H9 (cell line): ENCODE measurements around the gene GRID1. TPM values are rescaled to one million over a fixed set of nuclear protein-coding genes. Genes with fewer than 3 reads are reported as not detected.

Experiments
- DNase-seq: peaks from one replicate; pipeline ENCODE4 v3.0.0-alpha.2; 2017
- H2AFZ ChIP-seq: one replicate; pipeline ENCODE4 v1.6.1; 2013; ENCODE audit warnings: mild to moderate bottlenecking, low read length, control low read depth, moderate library complexity
- H2AK5ac ChIP-seq: 2 replicates; pipeline ENCODE4 v1.6.1; 2013; ENCODE audit warnings: low read length, control low read depth, mixed read lengths; ENCODE audit not compliant: insufficient read length
- H2BK120ac ChIP-seq: one replicate; pipeline ENCODE4 v1.6.1; 2013; ENCODE audit warnings: low read depth, mild to moderate bottlenecking, low read length, control low read depth, inconsistent platforms; ENCODE audit not compliant: poor library complexity, severe bottlenecking
- H2BK12ac ChIP-seq: 2 replicates; pipeline ENCODE4 v1.6.1; 2013; ENCODE audit warnings: low read length, control low read depth, mixed read lengths, low read depth; ENCODE audit not compliant: insufficient read length
- H2BK15ac ChIP-seq: 2 replicates; pipeline ENCODE4 v1.6.1; 2013; ENCODE audit warnings: low read depth, low read length, control low read depth
- H2BK20ac ChIP-seq: one replicate; pipeline ENCODE4 v1.6.1; 2013; ENCODE audit warnings: low read depth, mild to moderate bottlenecking, low read length, control low read depth, inconsistent platforms; ENCODE audit not compliant: poor library complexity, severe bottlenecking
- H2BK5ac ChIP-seq: 2 replicates; pipeline ENCODE4 v1.6.1; 2013; ENCODE audit warnings: low read length, control low read depth, mixed read lengths; ENCODE audit not compliant: insufficient read length
- H3K14ac ChIP-seq: 2 replicates; pipeline ENCODE4 v1.6.1; 2013; ENCODE audit warnings: low read length, control low read depth; ENCODE audit not compliant: insufficient read depth
- H3K18ac ChIP-seq: 2 replicates; pipeline ENCODE4 v1.6.1; 2013; ENCODE audit warnings: low read depth, mild to moderate bottlenecking, mixed read lengths, low read length, control low read depth; ENCODE audit not compliant: insufficient read length
- H3K23ac ChIP-seq: 2 replicates; pipeline ENCODE4 v1.6.1; 2013; ENCODE audit warnings: low read length, control low read depth, mixed read lengths, low read depth; ENCODE audit not compliant: insufficient read length
- H3K23me2 ChIP-seq: 2 replicates; pipeline ENCODE4 v1.6.1; 2013; ENCODE audit warnings: low read depth, mild to moderate bottlenecking, mixed read lengths, low read length, control low read depth; ENCODE audit not compliant: insufficient read length, poor library complexity, severe bottlenecking
- H3K27ac ChIP-seq: 2 replicates; pipeline ENCODE4 v1.5.1; 2013; ENCODE audit warnings: low read length, control low read depth, mixed read lengths, low read depth; ENCODE audit not compliant: insufficient read length
- H3K27me3 ChIP-seq: 2 replicates; pipeline ENCODE4 v1.6.1; 2013; ENCODE audit warnings: low read length, control low read depth, inconsistent platforms; ENCODE audit not compliant: insufficient read depth
- H3K4ac ChIP-seq: 2 replicates; pipeline ENCODE4 v1.6.1; 2013; ENCODE audit warnings: low read depth, mild to moderate bottlenecking, control low read depth, inconsistent platforms, low read length, moderate library complexity
- H3K4me1 ChIP-seq: 2 replicates; pipeline ENCODE4 v1.6.1; 2013; ENCODE audit warnings: low read length, control low read depth, inconsistent platforms; ENCODE audit not compliant: insufficient read depth
- H3K4me2 ChIP-seq: 2 replicates; pipeline ENCODE4 v1.6.1; 2013; ENCODE audit warnings: low read length, control low read depth, mixed read lengths; ENCODE audit not compliant: insufficient read length, insufficient read depth
- H3K56ac ChIP-seq: 2 replicates; pipeline ENCODE4 v1.6.1; 2013; ENCODE audit warnings: low read depth, mild to moderate bottlenecking, mixed read lengths, low read length, control low read depth; ENCODE audit not compliant: insufficient read length
- H3K79me1 ChIP-seq: 2 replicates; pipeline ENCODE4 v1.6.1; 2013; ENCODE audit warnings: low read depth, mild to moderate bottlenecking, moderate library complexity, low read length, control low read depth, inconsistent platforms; ENCODE audit not compliant: insufficient read depth, poor library complexity, severe bottlenecking
- H3K79me2 ChIP-seq: 2 replicates; pipeline ENCODE4 v1.6.1; 2013; ENCODE audit warnings: low read length, control low read depth, inconsistent platforms; ENCODE audit not compliant: insufficient read depth
- H3K9ac ChIP-seq: 2 replicates; pipeline ENCODE4 v1.6.1; 2013; ENCODE audit warnings: low read length, control low read depth, mixed read lengths; ENCODE audit not compliant: insufficient read length; ENCODE audit errors: extremely low read depth
- H3K9me3 ChIP-seq: one replicate; pipeline ENCODE4 v1.6.1; 2013; ENCODE audit warnings: low read depth, low read length, inconsistent platforms; ENCODE audit not compliant: control insufficient read depth
- H3T11ph ChIP-seq: one replicate; pipeline ENCODE4 v1.6.1; 2013; ENCODE audit warnings: mild to moderate bottlenecking, low read length, control low read depth, inconsistent platforms
- H4K20me1 ChIP-seq: one replicate; pipeline ENCODE4 v1.6.1; 2013; ENCODE audit not compliant: control insufficient read depth, insufficient read length, insufficient read depth
- H4K5ac ChIP-seq: 2 replicates; pipeline ENCODE4 v1.6.1; 2013; ENCODE audit warnings: low read depth, mild to moderate bottlenecking, mixed read lengths, low read length, control low read depth; ENCODE audit not compliant: insufficient read length
- H4K8ac ChIP-seq: replicated peaks from 2 replicates; pipeline ENCODE4 v1.6.1; 2013; ENCODE audit warnings: low read length, control low read depth, mixed read lengths, low read depth; ENCODE audit not compliant: insufficient read length
- H4K91ac ChIP-seq: 2 replicates; pipeline ENCODE4 v1.6.1; 2013; ENCODE audit warnings: low read depth, mild to moderate bottlenecking, moderate library complexity, mixed read lengths, low read length, control low read depth; ENCODE audit not compliant: insufficient read length
- H3K27ac Mint-ChIP-seq, 3 experiments: 2 replicates in 2 of 3; 3 replicates in 1 of 3; pipeline ENCODE4 v1.8.0; 2020 to 2021; ENCODE audit warnings: mixed read lengths in 3 of 3, mild to moderate bottlenecking in 1 of 3, moderate library complexity in 1 of 3
- H3K27me3 Mint-ChIP-seq: 2 replicates; pipeline ENCODE4 v1.8.0; 2021; ENCODE audit warnings: low read depth, mild to moderate bottlenecking, moderate library complexity, mixed read lengths
- H3K36me3 Mint-ChIP-seq, 3 experiments: 2 replicates in 2 of 3; 3 replicates in 1 of 3; pipeline ENCODE4 v1.8.0; 2020 to 2021; ENCODE audit warnings: low read depth in 3 of 3, mixed read lengths in 3 of 3; ENCODE audit not compliant: insufficient read depth in 1 of 3
- H3K4me1 Mint-ChIP-seq, 2 experiments: 2 replicates each; pipeline ENCODE4 v1.8.0; 2020; ENCODE audit warnings: mixed read lengths in 2 of 2
- H3K4me3 Mint-ChIP-seq, 2 experiments: 2 replicates in 1 of 2; 3 replicates in 1 of 2; pipeline ENCODE4 v1.8.0; 2020 to 2021; ENCODE audit warnings: mild to moderate bottlenecking in 2 of 2, mixed read lengths in 2 of 2, moderate library complexity in 1 of 2
- H3K9me3 Mint-ChIP-seq, 2 experiments: 2 replicates in 1 of 2; 3 replicates in 1 of 2; pipeline ENCODE4 v1.8.0; 2020; ENCODE audit warnings: mild to moderate bottlenecking in 2 of 2, mixed read lengths in 2 of 2, moderate library complexity in 1 of 2
- WGBS: extraction: QIAGEN DNeasy Blood & Tissue Kit; methylation state at CpG from one replicate; pipeline ENCODE4 v1.1.7; 2013; ENCODE audit warnings: missing lambda C conversion rate, low lambda C conversion rate, mixed read lengths; ENCODE audit not compliant: insufficient read length; ENCODE audit errors: extremely low coverage; 5-methylcytosine and 5-hydroxymethylcytosine counted together
- total RNA-seq: library from RNA; stranded (reverse); gene quantifications from 2 replicates; pipeline ENCODE4 v1.2.1, GENCODE V29; 2021
- TF ChIP-seq, protein P1 (sequence below): fragments of 200-600 bp; sonication (generic); conservative IDR thresholded peaks from 3 replicates; pipeline ENCODE4 v1.8.0; 2021; ENCODE audit warnings: antibody characterized with exemption, mild to moderate bottlenecking

Gene GRID1
- total RNA-seq, 1 experiment from 2014 or later, result 0.35 TPM

DNA sequence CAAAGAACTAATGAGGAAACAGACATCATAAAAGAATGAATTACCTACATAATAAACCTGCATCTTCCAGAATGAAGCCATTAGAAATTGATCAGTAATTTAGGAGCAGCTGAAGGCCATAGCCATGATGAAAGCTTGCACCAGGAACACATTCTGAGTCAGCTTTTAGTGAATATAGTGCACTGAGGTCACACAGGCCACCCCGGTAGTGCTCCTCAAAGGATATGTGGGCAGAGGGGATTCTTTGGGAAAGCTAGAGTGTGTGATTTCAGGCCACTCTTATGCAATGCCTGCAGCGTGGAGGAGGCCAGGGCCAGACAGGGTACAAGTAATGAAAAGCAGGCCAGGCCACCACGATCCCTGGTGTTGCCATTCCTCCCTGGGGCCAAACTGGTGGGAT lies 451.9 kb downstream of the GRID1 start:
- Histone ChIP-seq H3K79me1 (no peaks in the 10 kb centered on the region), H3K4me2 (no peak overlapping the region), H2BK12ac (no peak overlapping the region), H3K18ac (no peak overlapping the region), H3K23ac (no peak overlapping the region), H3K9ac (no peak overlapping the region), H2AK5ac (no peak overlapping the region), H3K4me1 (peaks cover 3% of the 10 kb centered on the region; the same call in 1 of the 2 replicates), H4K91ac (no peak overlapping the region), H3K27me3 (no peaks in the 10 kb centered on the region), H3K23me2 (no peaks in the 10 kb centered on the region), H2AFZ (no peak overlapping the region), H2BK20ac (no peak overlapping the region), H2BK120ac (no peak overlapping the region), H3K9me3 (no peaks in the 10 kb centered on the region), H3T11ph (no peak overlapping the region), H4K5ac (no peak overlapping the region), H3K14ac (no peak overlapping the region), H4K8ac (no peak overlapping the region), H4K20me1 (no peaks in the 10 kb centered on the region), H2BK5ac (no peak overlapping the region), H2BK15ac (no peak overlapping the region), H3K4ac (no peak overlapping the region), H3K27ac (no peak overlapping the region), H3K79me2 (no peaks in the 10 kb centered on the region), H3K56ac (no peak overlapping the region)
- no peak overlapping the region for H3K4me3 Mint-ChIP-seq
- no peak for DNase-seq
- H3K4me1 Mint-ChIP-seq, result peaks cover 4 to 11% of the 10 kb centered on the region in 2 experiments
- H3K9me3 Mint-ChIP-seq, result no peaks in the 10 kb centered on the region
- no peak overlapping the region for H3K27ac Mint-ChIP-seq
- no peaks in the 10 kb centered on the region; the same call in none of the 2 replicates for H3K27me3 Mint-ChIP-seq
- H3K36me3 Mint-ChIP-seq, result no peaks in the 10 kb centered on the region
- TF ChIP-seq, protein P1, sequence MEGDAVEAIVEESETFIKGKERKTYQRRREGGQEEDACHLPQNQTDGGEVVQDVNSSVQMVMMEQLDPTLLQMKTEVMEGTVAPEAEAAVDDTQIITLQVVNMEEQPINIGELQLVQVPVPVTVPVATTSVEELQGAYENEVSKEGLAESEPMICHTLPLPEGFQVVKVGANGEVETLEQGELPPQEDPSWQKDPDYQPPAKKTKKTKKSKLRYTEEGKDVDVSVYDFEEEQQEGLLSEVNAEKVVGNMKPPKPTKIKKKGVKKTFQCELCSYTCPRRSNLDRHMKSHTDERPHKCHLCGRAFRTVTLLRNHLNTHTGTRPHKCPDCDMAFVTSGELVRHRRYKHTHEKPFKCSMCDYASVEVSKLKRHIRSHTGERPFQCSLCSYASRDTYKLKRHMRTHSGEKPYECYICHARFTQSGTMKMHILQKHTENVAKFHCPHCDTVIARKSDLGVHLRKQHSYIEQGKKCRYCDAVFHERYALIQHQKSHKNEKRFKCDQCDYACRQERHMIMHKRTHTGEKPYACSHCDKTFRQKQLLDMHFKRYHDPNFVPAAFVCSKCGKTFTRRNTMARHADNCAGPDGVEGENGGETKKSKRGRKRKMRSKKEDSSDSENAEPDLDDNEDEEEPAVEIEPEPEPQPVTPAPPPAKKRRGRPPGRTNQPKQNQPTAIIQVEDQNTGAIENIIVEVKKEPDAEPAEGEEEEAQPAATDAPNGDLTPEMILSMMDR, result no peak
- no CpG with 5 or more reads among the region's 3 CpGs for WGBS
